ENCODE data around the gene C2orf15.

The C2orf15 gene

GRCh38 chr2:99154643-99155536 lies 13.4 kb downstream of the C2orf15 start, which contains the start of the genes LIPT1 and TSGA10:
LIPT1 (plus strand) TSS chr2:99154967; CDS start chr2:99161958, 6,991 bp downstream.
TSGA10 (minus strand) TSS chr2:99154942; CDS start chr2:99109439, 45,503 bp downstream.
- peaks cover 33% of the 10 kb centered on the region for H3K36me3 Mint-ChIP-seq (ENCODE audit: low read depth)
- no peaks in the 10 kb centered on the region for H3K27me3 Mint-ChIP-seq (ENCODE audit: low read depth, poor library complexity)
- no peaks in the 10 kb centered on the region for H3K9me3 Mint-ChIP-seq

GRCh38 chr2:99156891-99157290 lies 15.4 kb downstream of the C2orf15 start:
- no peak for DNase-seq
- Mint-ChIP-seq H3K4me3 (peak overlapping the region; percentile 52), H3K4me1 (peaks cover 37% of the 10 kb centered on the region), H3K27me3 (ENCODE audit: low read depth, poor library complexity) (no peaks in the 10 kb centered on the region), H3K27ac (no peak overlapping the region), H3K9me3 (no peaks in the 10 kb centered on the region), H3K36me3 (ENCODE audit: low read depth) (peaks cover 30% of the 10 kb centered on the region)
- TF ChIP-seq, protein P1, sequence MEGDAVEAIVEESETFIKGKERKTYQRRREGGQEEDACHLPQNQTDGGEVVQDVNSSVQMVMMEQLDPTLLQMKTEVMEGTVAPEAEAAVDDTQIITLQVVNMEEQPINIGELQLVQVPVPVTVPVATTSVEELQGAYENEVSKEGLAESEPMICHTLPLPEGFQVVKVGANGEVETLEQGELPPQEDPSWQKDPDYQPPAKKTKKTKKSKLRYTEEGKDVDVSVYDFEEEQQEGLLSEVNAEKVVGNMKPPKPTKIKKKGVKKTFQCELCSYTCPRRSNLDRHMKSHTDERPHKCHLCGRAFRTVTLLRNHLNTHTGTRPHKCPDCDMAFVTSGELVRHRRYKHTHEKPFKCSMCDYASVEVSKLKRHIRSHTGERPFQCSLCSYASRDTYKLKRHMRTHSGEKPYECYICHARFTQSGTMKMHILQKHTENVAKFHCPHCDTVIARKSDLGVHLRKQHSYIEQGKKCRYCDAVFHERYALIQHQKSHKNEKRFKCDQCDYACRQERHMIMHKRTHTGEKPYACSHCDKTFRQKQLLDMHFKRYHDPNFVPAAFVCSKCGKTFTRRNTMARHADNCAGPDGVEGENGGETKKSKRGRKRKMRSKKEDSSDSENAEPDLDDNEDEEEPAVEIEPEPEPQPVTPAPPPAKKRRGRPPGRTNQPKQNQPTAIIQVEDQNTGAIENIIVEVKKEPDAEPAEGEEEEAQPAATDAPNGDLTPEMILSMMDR (IDR thresholded peaks at IDR 0.05) = no peak

More at GRCh38 chr2:99154643-99155536, 13.4 kb downstream of the C2orf15 start, which contains the start of the genes LIPT1 and TSGA10:
- DNase-seq = peak; percentile 87
- peaks cover 51% of the 10 kb centered on the region for H3K4me1 Mint-ChIP-seq
- no peak within 1 kb of the TSS for H3K4me3 Mint-ChIP-seq
- TF ChIP-seq, protein P1 (IDR thresholded peaks at IDR 0.05) = no peak
- H3K27ac Mint-ChIP-seq = peak within 1 kb of the TSS; percentile 73

DNA sequence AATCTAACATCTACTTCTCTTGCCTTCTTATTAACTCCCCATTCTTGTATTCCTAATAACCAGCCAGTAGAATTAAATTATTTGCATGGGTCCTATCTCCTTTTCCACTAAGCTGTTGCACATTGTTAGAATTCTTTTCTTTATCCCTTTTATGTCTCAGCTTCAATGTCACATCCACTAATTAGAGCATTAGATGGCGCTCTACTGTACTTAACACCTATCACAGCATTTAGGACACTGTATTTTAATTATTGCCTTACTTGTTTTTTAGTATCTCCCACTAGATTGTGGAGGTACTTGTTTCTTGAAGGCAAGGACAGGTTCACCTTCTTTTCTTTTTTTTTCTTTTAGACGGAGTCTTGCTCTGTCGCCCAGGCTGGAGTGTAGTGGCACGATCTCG lies 17.1 kb downstream of the C2orf15 start:
- TF ChIP-seq, protein P1 (IDR thresholded peaks at IDR 0.05) = no peak
- peaks cover 36% of the 10 kb centered on the region for H3K4me1 Mint-ChIP-seq
- H3K9me3 Mint-ChIP-seq = no peaks in the 10 kb centered on the region
- no peak overlapping the region for H3K27ac Mint-ChIP-seq
- H3K36me3 Mint-ChIP-seq (ENCODE audit: low read depth) = peaks cover 31% of the 10 kb centered on the region
- DNase-seq = no peak
- no peak overlapping the region for H3K4me3 Mint-ChIP-seq
- no peaks in the 10 kb centered on the region for H3K27me3 Mint-ChIP-seq (ENCODE audit: low read depth, poor library complexity)

- Mint-ChIP-seq H3K4me3 (no peak overlapping the region), H3K9me3 (no peaks in the 10 kb centered on the region), H3K4me1 (peaks cover 36% of the 10 kb centered on the region), H3K27ac (no peak overlapping the region), H3K36me3 (ENCODE audit: low read depth) (peaks cover 39% of the 10 kb centered on the region), H3K27me3 (ENCODE audit: low read depth, poor library complexity) (no peaks in the 10 kb centered on the region)
- DNase-seq = no peak
- TF ChIP-seq, protein P1 (IDR thresholded peaks at IDR 0.05) = no peak
Measured at GRCh38 chr2:99159594-99159993, 18.1 kb downstream of the C2orf15 start.

DNA sequence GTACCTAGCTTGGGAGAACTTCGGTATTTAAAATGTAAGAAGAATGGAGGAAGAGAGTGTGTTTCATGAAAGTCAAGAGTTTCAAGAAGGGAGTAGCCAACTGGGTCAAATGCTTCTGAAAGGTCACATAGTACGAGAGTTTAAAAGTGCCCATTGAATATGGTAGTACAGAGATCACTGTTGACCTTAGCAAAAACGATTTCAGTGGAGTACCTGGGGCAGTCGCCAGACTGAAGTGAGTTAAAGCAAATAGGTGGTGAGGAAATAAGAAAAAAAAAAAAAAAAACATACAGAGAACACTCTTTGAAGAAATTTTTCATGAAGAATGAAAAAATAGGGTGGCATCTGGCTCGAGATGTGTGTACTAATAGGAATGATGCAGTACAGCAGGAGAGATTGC lies 24.7 kb downstream of the C2orf15 start:
- Mint-ChIP-seq H3K36me3 (ENCODE audit: low read depth) (peaks cover 52% of the 10 kb centered on the region), H3K9me3 (no peaks in the 10 kb centered on the region), H3K27ac (no peak overlapping the region), H3K4me3 (no peak overlapping the region), H3K27me3 (ENCODE audit: low read depth, poor library complexity) (no peaks in the 10 kb centered on the region), H3K4me1 (no peaks in the 10 kb centered on the region)
- TF ChIP-seq, protein P1 (IDR thresholded peaks at IDR 0.05) = no peak
- DNase-seq = no peak
